Activated naive CD8-positive, alpha-beta T cell treated with anti-CD3 and anti-CD28 coated beads, Interleukin-2, amount 10 ng/mL, durations not matched to agents 7 days and 5 days (primary cell): ENCODE results near the gene PRR5L. TPM values are rescaled to one million over a fixed set of nuclear protein-coding genes. Genes with fewer than 3 reads are reported as not detected.

Source experiments
- ATAC-seq: fragments of 150-1000 bp; cut with Tn5 transposase; one replicate; pipeline ENCODE4 v1.10.0; 2021; ENCODE audit warnings: low read depth, moderate library complexity
- POLR2A ChIA-PET: fragments of 350-600 bp; sonication (Branson Sonifier 250); formaldehyde crosslinking; loops from one replicate; lab custom pipeline; 2021; ENCODE audit warnings: antibody characterized with exemption; lab: Charles Lee
- DNase-seq: peaks from one replicate; pipeline ENCODE4 v3.0.0; 2021
- H3K27ac Mint-ChIP-seq: one replicate; pipeline ENCODE4 v1.8.0; 2022; ENCODE audit warnings: mild to moderate bottlenecking, mixed read lengths
- H3K27me3 Mint-ChIP-seq: one replicate; pipeline ENCODE4 v1.8.0; 2022; ENCODE audit warnings: mild to moderate bottlenecking, moderate library complexity, mixed read lengths
- H3K36me3 Mint-ChIP-seq: one replicate; pipeline ENCODE4 v1.8.0; 2021; ENCODE audit warnings: mild to moderate bottlenecking, mixed read lengths
- H3K4me1 Mint-ChIP-seq: one replicate; pipeline ENCODE4 v1.8.0; 2021; ENCODE audit warnings: mixed read lengths
- H3K4me3 Mint-ChIP-seq: one replicate; pipeline ENCODE4 v1.8.0; 2022; ENCODE audit warnings: mild to moderate bottlenecking, moderate library complexity, mixed read lengths
- H3K9me3 Mint-ChIP-seq: one replicate; pipeline ENCODE4 v1.8.0; 2021; ENCODE audit warnings: mixed read lengths
- total RNA-seq, 2 experiments: library from RNA; stranded (reverse); gene quantifications; one replicate each; pipeline ENCODE4 v1.2.3, GENCODE V29; 2021

Gene PRR5L
- total RNA-seq, 2 experiments from 2014 or later = 23.6 to 29.1 TPM

GRCh38 chr11:36345084-36345511 lies 49.0 kb downstream of the PRR5L start:
- Mint-ChIP-seq H3K4me1 (peaks cover 11% of the 10 kb centered on the region), H3K27me3 (peaks cover 51% of the 10 kb centered on the region), H3K4me3 (no peak overlapping the region), H3K9me3 (no peaks in the 10 kb centered on the region), H3K36me3 (no peaks in the 10 kb centered on the region), H3K27ac (no peak overlapping the region)
- no peak for ATAC-seq
- POLR2A ChIA-PET = no interaction called here
- DNase-seq = no peak

- POLR2A ChIA-PET = no interaction called here
- DNase-seq = no peak
- Mint-ChIP-seq H3K27ac (no peak overlapping the region), H3K9me3 (no peaks in the 10 kb centered on the region), H3K4me1 (peaks cover 13% of the 10 kb centered on the region), H3K36me3 (no peaks in the 10 kb centered on the region), H3K27me3 (peaks cover 49% of the 10 kb centered on the region), H3K4me3 (no peak overlapping the region)
- ATAC-seq = no peak
Observed at GRCh38 chr11:36345535-36346141, 49.5 kb downstream of the PRR5L start.

- ATAC-seq = no peak
- H3K27me3 Mint-ChIP-seq = peaks cover 39% of the 10 kb centered on the region
- H3K9me3 Mint-ChIP-seq = no peaks in the 10 kb centered on the region
- peaks cover 13% of the 10 kb centered on the region for H3K4me1 Mint-ChIP-seq
- H3K36me3 Mint-ChIP-seq = no peaks in the 10 kb centered on the region
- no peak overlapping the region for H3K4me3 Mint-ChIP-seq
- POLR2A ChIA-PET = no interaction called here
- H3K27ac Mint-ChIP-seq = no peak overlapping the region
- DNase-seq = no peak
Observed at GRCh38 chr11:36346562-36347383, 50.7 kb downstream of the PRR5L start.

- H3K4me3 Mint-ChIP-seq = no peak overlapping the region
- no peaks in the 10 kb centered on the region for H3K36me3 Mint-ChIP-seq
- POLR2A ChIA-PET = no interaction called here
- H3K27me3 Mint-ChIP-seq = peaks cover 35% of the 10 kb centered on the region
- no peak overlapping the region for H3K27ac Mint-ChIP-seq
- DNase-seq = no peak
- peaks cover 17% of the 10 kb centered on the region for H3K4me1 Mint-ChIP-seq
- ATAC-seq = no peak
- no peaks in the 10 kb centered on the region for H3K9me3 Mint-ChIP-seq
Observed at GRCh38 chr11:36347384-36347906, 51.4 kb downstream of the PRR5L start.

GRCh38 chr11:36349351-36350136 lies 53.5 kb downstream of the PRR5L start:
- Mint-ChIP-seq H3K4me1 (peaks cover 26% of the 10 kb centered on the region), H3K36me3 (no peaks in the 10 kb centered on the region), H3K9me3 (no peaks in the 10 kb centered on the region), H3K27ac (no peak overlapping the region), H3K27me3 (peaks cover 25% of the 10 kb centered on the region), H3K4me3 (no peak overlapping the region)
- POLR2A ChIA-PET = interaction anchor here (0.7 kb wide), 1 partner anchor 890 kb away, joined by 4 read pairs; no protein-coding TSS in a partner anchor
- DNase-seq (no peak), ATAC-seq (no peak)

GRCh38 chr11:36350137-36350513 lies 54.0 kb downstream of the PRR5L start:
- H3K36me3 Mint-ChIP-seq = no peaks in the 10 kb centered on the region
- H3K9me3 Mint-ChIP-seq = no peaks in the 10 kb centered on the region
- H3K27ac Mint-ChIP-seq = no peak overlapping the region
- H3K27me3 Mint-ChIP-seq = peaks cover 22% of the 10 kb centered on the region
- H3K4me3 Mint-ChIP-seq = no peak overlapping the region
- no peak for DNase-seq
- ATAC-seq = no peak
- peaks cover 30% of the 10 kb centered on the region for H3K4me1 Mint-ChIP-seq
- POLR2A ChIA-PET = interaction anchor here (0.6 kb wide), 1 partner anchor 143 kb away, joined by 3 read pairs; no protein-coding TSS in a partner anchor

- H3K4me3 Mint-ChIP-seq = no peak overlapping the region
- peaks cover 37% of the 10 kb centered on the region for H3K4me1 Mint-ChIP-seq
- no peaks in the 10 kb centered on the region for H3K9me3 Mint-ChIP-seq
- no peaks in the 10 kb centered on the region for H3K36me3 Mint-ChIP-seq
- ATAC-seq (peak; percentile 84), DNase-seq (peak; percentile 49)
- peaks cover 18% of the 10 kb centered on the region for H3K27me3 Mint-ChIP-seq
- POLR2A ChIA-PET = interaction anchor here (0.5 to 1.4 kb wide), 2 partner anchors 128 to 135 kb away, joined by 3 to 8 read pairs; no protein-coding TSS in a partner anchor
- no peak overlapping the region for H3K27ac Mint-ChIP-seq
Observed at GRCh38 chr11:36352922-36353321, 56.8 kb downstream of the PRR5L start.

- H3K36me3 Mint-ChIP-seq = no peaks in the 10 kb centered on the region
- DNase-seq = no peak
- H3K27ac Mint-ChIP-seq = peak overlapping the region; percentile 2
- H3K4me3 Mint-ChIP-seq = peak overlapping the region; percentile 23
- peaks cover 37% of the 10 kb centered on the region for H3K4me1 Mint-ChIP-seq
- POLR2A ChIA-PET = no interaction called here
- peaks cover 18% of the 10 kb centered on the region for H3K27me3 Mint-ChIP-seq
- H3K9me3 Mint-ChIP-seq = no peaks in the 10 kb centered on the region
- ATAC-seq = peak; percentile 22
Observed at GRCh38 chr11:36354221-36355003, 58.3 kb downstream of the PRR5L start.

- POLR2A ChIA-PET = no interaction called here
- DNase-seq = no peak
- ATAC-seq = no peak
- Mint-ChIP-seq H3K27me3 (peaks cover 20% of the 10 kb centered on the region), H3K4me1 (peaks cover 43% of the 10 kb centered on the region), H3K36me3 (no peaks in the 10 kb centered on the region), H3K27ac (no peak overlapping the region), H3K9me3 (no peaks in the 10 kb centered on the region), H3K4me3 (no peak overlapping the region)
Observed at GRCh38 chr11:36356201-36356600, 60.1 kb downstream of the PRR5L start.

- Mint-ChIP-seq H3K27me3 (peaks cover 27% of the 10 kb centered on the region), H3K36me3 (peaks cover 1% of the 10 kb centered on the region), H3K9me3 (no peaks in the 10 kb centered on the region), H3K4me3 (no peak overlapping the region), H3K4me1 (peaks cover 39% of the 10 kb centered on the region), H3K27ac (no peak overlapping the region)
- POLR2A ChIA-PET = no interaction called here
- DNase-seq (no peak), ATAC-seq (no peak)
Observed at GRCh38 chr11:36357831-36358230, 61.7 kb downstream of the PRR5L start.

GRCh38 chr11:36358436-36358835 lies 62.3 kb downstream of the PRR5L start:
- no peak for ATAC-seq
- Mint-ChIP-seq H3K36me3 (peaks cover 1% of the 10 kb centered on the region), H3K4me3 (no peak overlapping the region), H3K4me1 (peaks cover 39% of the 10 kb centered on the region), H3K9me3 (no peaks in the 10 kb centered on the region), H3K27me3 (peaks cover 25% of the 10 kb centered on the region), H3K27ac (no peak overlapping the region)
- POLR2A ChIA-PET = no interaction called here
- no peak for DNase-seq

GRCh38 chr11:36360318-36360717 lies 64.2 kb downstream of the PRR5L start:
- Mint-ChIP-seq H3K27ac (no peak overlapping the region), H3K9me3 (no peaks in the 10 kb centered on the region), H3K27me3 (peaks cover 38% of the 10 kb centered on the region), H3K4me1 (peaks cover 27% of the 10 kb centered on the region), H3K4me3 (no peak overlapping the region), H3K36me3 (peaks cover 1% of the 10 kb centered on the region)
- POLR2A ChIA-PET = interaction anchor here (0.7 kb wide), 1 partner anchor 13 kb away, joined by 3 read pairs; no protein-coding TSS in a partner anchor
- DNase-seq = no peak
- no peak for ATAC-seq
